Common myeloid progenitor, CD34-positive (primary cell): ENCODE data around the gene COPB2.

ENCODE experiments used
- CTCF ChIA-PET: fragments of 350-600 bp; sonication (Branson Sonifier 250); formaldehyde crosslinking; loops from one replicate; lab custom pipeline; 2021; ENCODE audit warnings: antibody characterized with exemption; lab: Charles Lee
- POLR2A ChIA-PET: fragments of 350-600 bp; sonication (Branson Sonifier 250); formaldehyde crosslinking; loops from one replicate; lab custom pipeline; 2021; ENCODE audit warnings: antibody characterized with exemption; lab: Charles Lee
- DNase-seq, 3 donors: peaks; one replicate each; pipeline versions ENCODE4 v3.0.0 to v3.0.0-alpha.2; 2013
- H3K27ac ChIP-seq, 2 experiments: 1 replicate in 1 of 2; 2 replicates in 1 of 2; pipeline ENCODE4 v1.7.0; 2013; ENCODE audit warnings: inconsistent platforms in 2 of 2, low read length in 2 of 2, mild to moderate bottlenecking in 2 of 2, low read depth in 1 of 2, moderate library complexity in 1 of 2; ENCODE audit not compliant: severe bottlenecking in 2 of 2, insufficient read depth in 1 of 2, poor library complexity in 1 of 2
- H3K27me3 ChIP-seq, 5 experiments: replicated peaks in 2 of 5; 1 replicate in 3 of 5; 2 replicates in 2 of 5; pipeline versions ENCODE4 v1.6.1 to v1.7.0; 2013; ENCODE audit warnings: low read length in 4 of 5, mild to moderate bottlenecking in 2 of 5, moderate library complexity in 2 of 5, inconsistent platforms in 1 of 5; ENCODE audit not compliant: insufficient read depth in 5 of 5, control insufficient read depth in 4 of 5
- H3K36me3 ChIP-seq, 4 experiments: 1 replicate in 2 of 4; 2 replicates in 2 of 4; pipeline versions ENCODE4 v1.6.1 to v1.7.0; 2013; ENCODE audit warnings: low read length in 3 of 4, control low read depth in 1 of 4, mild to moderate bottlenecking in 1 of 4; ENCODE audit not compliant: control insufficient read depth in 4 of 4, insufficient read depth in 4 of 4
- H3K4me1 ChIP-seq, 4 experiments: 1 replicate in 3 of 4; 2 replicates in 1 of 4; pipeline versions ENCODE4 v1.6.1 to v1.7.1; 2013; ENCODE audit warnings: low read length in 3 of 4, mild to moderate bottlenecking in 3 of 4, control low read depth in 1 of 4, inconsistent platforms in 1 of 4, moderate library complexity in 1 of 4; ENCODE audit not compliant: control insufficient read depth in 4 of 4, insufficient read depth in 4 of 4; ENCODE audit errors: control extremely low read depth in 1 of 4
- H3K4me3 ChIP-seq, 7 experiments: 1 replicate in 4 of 7; 2 replicates in 3 of 7; pipeline versions ENCODE4 v1.5.1 to v1.7.0; 2013; ENCODE audit warnings: mild to moderate bottlenecking in 7 of 7, low read length in 6 of 7, moderate library complexity in 6 of 7, inconsistent platforms in 2 of 7, low read depth in 2 of 7, control low read depth in 1 of 7; ENCODE audit not compliant: insufficient read depth in 4 of 7, control insufficient read depth in 1 of 7; ENCODE audit errors: extremely low read depth in 1 of 7
- H3K9me3 ChIP-seq, 5 experiments: 1 replicate in 4 of 5; 2 replicates in 1 of 5; pipeline versions ENCODE4 v1.6.1 to v1.7.1; 2013; ENCODE audit warnings: low read length in 4 of 5, mild to moderate bottlenecking in 2 of 5, inconsistent platforms in 1 of 5, low read depth in 1 of 5, moderate library complexity in 1 of 5; ENCODE audit not compliant: control insufficient read depth in 4 of 5, insufficient read depth in 2 of 5; ENCODE audit errors: control extremely low read depth in 1 of 5
- WGBS: methylation state at CpG from one replicate; pipeline ENCODE4 v1.1.5; 2013; ENCODE audit not compliant: insufficient coverage; 5-methylcytosine and 5-hydroxymethylcytosine counted together

Gene COPB2

DNA sequence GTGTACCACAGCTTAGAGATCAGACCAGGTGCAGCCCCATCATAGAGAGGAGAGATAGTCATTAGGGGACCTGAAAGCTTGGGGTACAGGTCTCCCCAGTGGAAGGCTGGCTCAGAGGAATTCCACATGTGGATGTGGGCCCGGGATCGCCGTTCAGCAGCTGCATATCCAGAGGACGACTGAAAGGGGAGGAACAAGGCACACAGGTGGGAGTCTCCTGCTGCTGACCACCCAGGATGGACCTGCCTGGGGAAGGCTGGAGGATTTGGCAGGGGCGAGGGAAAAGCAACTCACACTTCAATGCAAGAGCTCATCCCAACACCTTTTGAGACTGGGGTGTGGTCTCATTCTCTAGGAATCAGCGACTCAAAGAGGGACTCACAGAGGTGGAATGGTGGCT lies 70.6 kb downstream of the COPB2 start:
- CTCF ChIA-PET, result interaction anchor here (1.7 to 3.1 kb wide), 3 partner anchors 10 to 207 kb away, joined by 3 to 21 read pairs (median 5); no protein-coding TSS in a partner anchor
- Histone ChIP-seq H3K27me3 (peaks cover 0 to 8% (median 6%) of the 10 kb centered on the region in 5 experiments), H3K4me3 (no peak overlapping the region), H3K27ac (no peak overlapping the region), H3K4me1 (peaks cover 0 to 4% (median 0%) of the 10 kb centered on the region in 4 experiments), H3K36me3 (no peaks in the 10 kb centered on the region), H3K9me3 (no peaks in the 10 kb centered on the region)
- POLR2A ChIA-PET, result no interaction called here
- DNase-seq, result no peak
- 91% methylated on average over 6 of the region's 6 CpGs for WGBS

DNA sequence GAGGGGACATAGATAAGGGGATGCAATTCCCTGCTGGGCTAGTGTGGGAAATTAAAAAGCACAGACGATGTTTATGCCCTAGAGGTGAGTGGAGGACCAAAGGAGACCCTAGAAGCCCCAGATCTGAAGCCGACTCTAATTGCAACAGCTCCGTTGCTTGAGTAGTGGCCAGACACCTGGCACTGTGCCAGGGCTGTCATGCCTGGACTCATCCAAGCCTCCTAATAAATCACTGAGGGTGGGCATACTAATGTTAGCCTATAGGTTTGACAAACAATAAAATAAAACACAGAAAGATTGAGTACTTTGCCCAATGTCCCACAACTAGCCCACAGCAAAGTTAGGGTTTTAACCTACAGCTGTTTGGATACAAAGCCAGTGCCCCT lies 71.0 kb downstream of the COPB2 start:
- CTCF ChIA-PET, result interaction anchor here (1.7 to 3.1 kb wide), 3 partner anchors 11 to 206 kb away, joined by 3 to 21 read pairs (median 5); no protein-coding TSS in a partner anchor
- no peaks in the 10 kb centered on the region for H3K9me3 ChIP-seq
- peaks cover 0 to 11% (median 6%) of the 10 kb centered on the region in 5 experiments for H3K27me3 ChIP-seq
- no peaks in the 10 kb centered on the region for H3K36me3 ChIP-seq
- no peak overlapping the region for H3K4me3 ChIP-seq
- POLR2A ChIA-PET, result no interaction called here
- H3K4me1 ChIP-seq, result peaks cover 0 to 4% (median 0%) of the 10 kb centered on the region in 4 experiments
- H3K27ac ChIP-seq, result no peak overlapping the region
- no peak for DNase-seq
- 77% methylated on average over 3 of the region's 3 CpGs for WGBS

DNA sequence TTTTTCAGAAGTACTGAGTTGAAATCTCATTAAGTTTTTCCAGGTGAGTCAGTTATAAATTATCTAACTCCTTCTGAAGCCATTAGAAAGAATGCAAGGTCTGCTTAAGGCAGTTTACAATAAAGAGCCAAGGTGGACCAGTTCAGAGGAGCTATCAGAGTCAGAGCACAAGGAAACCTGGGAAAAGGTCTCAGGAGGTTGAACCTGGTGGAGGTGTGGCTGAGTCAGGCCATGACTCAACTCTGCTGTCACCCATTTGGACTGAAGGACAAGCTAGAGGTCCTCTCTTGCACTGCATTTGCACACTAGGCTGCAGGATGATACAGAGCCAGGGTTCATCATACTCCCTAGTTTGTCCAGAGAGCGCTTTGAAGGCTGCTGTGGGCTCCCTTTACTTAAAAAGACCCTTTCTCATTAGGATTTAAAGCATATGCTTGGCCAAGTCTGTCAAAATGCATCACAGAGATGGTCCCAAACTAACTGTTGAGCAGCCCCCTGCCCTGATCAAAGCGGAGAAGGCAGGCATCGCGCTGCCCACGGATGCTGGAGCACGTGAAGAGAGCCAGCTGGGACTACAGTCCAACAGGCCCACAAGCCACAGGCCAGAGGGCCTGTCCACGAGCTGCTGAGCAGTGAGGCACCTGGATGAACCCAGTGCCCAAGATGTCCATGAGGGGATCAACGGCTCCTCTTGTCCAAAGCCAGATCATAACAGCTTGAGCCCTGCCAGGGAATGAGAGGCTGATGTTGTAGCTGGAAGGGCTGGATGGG lies 71.6 kb downstream of the COPB2 start:
- Histone ChIP-seq H3K27ac (no peak overlapping the region), H3K36me3 (no peaks in the 10 kb centered on the region), H3K9me3 (no peaks in the 10 kb centered on the region), H3K4me3 (no peak overlapping the region), H3K4me1 (peaks cover 0 to 4% (median 0%) of the 10 kb centered on the region in 4 experiments), H3K27me3 (peaks cover 0 to 11% (median 7%) of the 10 kb centered on the region in 5 experiments)
- WGBS, result 96% methylated on average over 8 of the region's 8 CpGs
- POLR2A ChIA-PET, result no interaction called here
- DNase-seq, result no peak
- CTCF ChIA-PET, result interaction anchor here (1.3 to 3.1 kb wide), 4 partner anchors 10 to 206 kb away, joined by 3 to 21 read pairs (median 4); no protein-coding TSS in a partner anchor

DNA sequence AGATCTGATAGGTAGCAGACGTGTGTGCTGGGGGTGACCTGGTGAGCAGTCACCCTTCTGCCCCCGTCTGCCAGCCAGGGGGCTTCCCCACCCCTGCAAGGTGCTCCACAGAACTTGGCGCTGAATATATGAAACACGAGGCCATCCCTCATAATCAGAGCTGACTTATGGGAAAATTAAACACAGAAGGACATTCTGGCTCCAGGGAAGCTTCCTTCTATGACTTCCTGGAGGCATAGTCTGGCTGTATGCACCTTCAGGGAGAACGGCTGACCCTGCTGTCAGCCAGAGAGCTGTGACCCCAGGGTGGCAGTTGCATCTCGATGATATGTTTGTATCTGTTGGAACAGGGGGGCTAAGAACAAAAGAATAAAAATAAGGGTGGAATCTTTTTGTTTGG lies 72.2 kb downstream of the COPB2 start:
- ChIA-PET CTCF (interaction anchor here (1.3 kb wide), 1 partner anchor 205 kb away, joined by 3 read pairs; no protein-coding TSS in a partner anchor), POLR2A (no interaction called here)
- H3K4me1 ChIP-seq, result peaks cover 0 to 1% (median 0%) of the 10 kb centered on the region in 4 experiments
- DNase-seq, result no peak
- no peak overlapping the region for H3K4me3 ChIP-seq
- H3K36me3 ChIP-seq, result no peaks in the 10 kb centered on the region
- 88% methylated on average over 6 of the region's 6 CpGs for WGBS
- H3K9me3 ChIP-seq, result no peaks in the 10 kb centered on the region
- no peak overlapping the region for H3K27ac ChIP-seq
- H3K27me3 ChIP-seq, result peaks cover 0 to 11% (median 8%) of the 10 kb centered on the region in 5 experiments

DNA sequence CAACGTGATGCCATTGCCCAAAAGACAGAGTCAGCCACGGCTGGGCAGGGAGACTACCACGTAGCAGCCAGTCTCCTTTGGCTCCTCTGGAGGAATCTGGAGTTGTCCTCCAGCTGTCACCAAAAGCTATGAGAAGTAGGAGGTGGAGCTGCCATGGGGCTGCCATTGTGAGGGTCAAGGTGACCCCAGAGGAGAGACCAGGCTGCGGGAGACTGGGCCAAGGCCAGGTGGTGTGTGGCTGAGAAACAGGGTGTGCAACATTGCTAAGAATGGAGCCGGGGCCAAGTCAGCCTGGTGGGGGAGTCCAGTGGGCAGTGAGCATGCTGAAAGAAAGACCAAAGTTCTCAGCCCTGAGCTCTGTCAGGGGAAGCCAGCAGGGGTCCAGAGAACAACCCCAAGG lies 75.5 kb downstream of the COPB2 start:
- peaks cover 0 to 11% (median 8%) of the 10 kb centered on the region in 5 experiments for H3K27me3 ChIP-seq
- no peak overlapping the region for H3K4me3 ChIP-seq
- CTCF ChIA-PET, result interaction anchor here (1.3 to 1.5 kb wide), 2 partner anchors 15 to 202 kb away, joined by 3 to 4 read pairs; no protein-coding TSS in a partner anchor
- no peaks in the 10 kb centered on the region for H3K4me1 ChIP-seq
- POLR2A ChIA-PET, result interaction anchor here (0.5 kb wide), 1 partner anchor 449 kb away, joined by 3 read pairs; no protein-coding TSS in a partner anchor
- H3K9me3 ChIP-seq, result no peaks in the 10 kb centered on the region
- H3K36me3 ChIP-seq, result no peaks in the 10 kb centered on the region
- 96% methylated on average over 5 of the region's 5 CpGs for WGBS
- no peak for DNase-seq
- no peak overlapping the region for H3K27ac ChIP-seq

DNA sequence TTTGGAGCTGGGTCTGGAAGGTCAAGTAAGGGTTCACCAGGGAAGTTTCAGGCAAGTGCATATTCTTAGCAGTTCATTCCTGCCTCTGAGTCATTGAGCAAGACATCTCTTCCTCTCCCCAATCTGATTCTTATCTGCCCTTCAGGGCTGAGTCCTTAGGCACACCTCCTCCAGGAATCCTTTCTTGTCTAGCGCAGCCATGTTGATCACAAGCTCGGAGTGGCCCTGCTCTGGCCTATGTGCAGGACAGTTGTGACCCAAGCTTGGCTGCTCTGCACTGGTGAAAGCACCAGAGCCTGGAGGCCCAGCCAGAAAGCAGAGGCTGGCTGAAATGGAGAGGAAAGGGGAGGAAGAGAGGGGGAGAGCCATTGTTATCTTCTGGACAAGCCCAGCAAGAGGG lies 76.5 kb downstream of the COPB2 start:
- ChIA-PET CTCF (interaction anchor here (1.3 to 1.5 kb wide), 2 partner anchors 16 to 201 kb away, joined by 3 to 4 read pairs; no protein-coding TSS in a partner anchor), POLR2A (no interaction called here)
- H3K4me3 ChIP-seq, result no peak overlapping the region
- H3K9me3 ChIP-seq, result no peaks in the 10 kb centered on the region
- peaks cover 0 to 11% (median 3%) of the 10 kb centered on the region in 5 experiments for H3K27me3 ChIP-seq
- H3K27ac ChIP-seq, result no peak overlapping the region
- DNase-seq, result no peak
- no peaks in the 10 kb centered on the region for H3K4me1 ChIP-seq
- WGBS, result 100% methylated on average over 2 of the region's 2 CpGs
- H3K36me3 ChIP-seq, result no peaks in the 10 kb centered on the region

DNA sequence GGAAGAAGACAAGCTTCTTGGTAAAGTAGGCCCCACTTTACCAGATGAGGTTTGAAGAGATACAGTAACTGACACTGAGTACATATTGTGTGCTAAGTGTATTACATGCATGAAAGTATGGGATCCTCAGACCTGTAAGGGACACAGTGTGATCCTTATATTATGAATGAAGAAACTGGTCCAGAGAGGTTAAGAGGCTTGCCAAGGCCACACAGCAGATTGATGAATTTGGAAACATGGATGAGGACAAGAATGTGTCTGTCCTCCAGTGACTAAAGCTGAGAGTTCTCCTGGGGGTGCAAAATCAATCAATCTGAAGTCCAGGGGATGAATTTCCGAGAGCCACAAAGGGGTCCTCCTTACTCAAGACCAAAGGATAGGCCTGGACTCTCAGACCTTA lies 77.0 kb downstream of the COPB2 start:
- ChIA-PET POLR2A (no interaction called here), CTCF (no interaction called here)
- Histone ChIP-seq H3K36me3 (no peaks in the 10 kb centered on the region), H3K4me1 (no peaks in the 10 kb centered on the region), H3K27me3 (peaks cover 0 to 11% (median 2%) of the 10 kb centered on the region in 5 experiments), H3K27ac (no peak overlapping the region), H3K4me3 (no peak overlapping the region), H3K9me3 (no peaks in the 10 kb centered on the region)
- DNase-seq, result no peak
- 100% methylated on average over 1 of the region's 1 CpG for WGBS
